HG02623 (cell line): Measurements from ENCODE around the gene UHRF1.
"Not testable (repeated sequence)": the region's sequence is repeated elsewhere in the genome, so short reads cannot be mapped to it uniquely, and the experiment has no call there.

Experiments used
- ATAC-seq: cut with Tn5 transposase; IDR thresholded peaks from one replicate; pipeline ENCODE4 v1.9.1; 2021; ENCODE audit warnings: moderate library complexity; ENCODE audit not compliant: unreplicated experiment

Gene UHRF1

GRCh38 chr19:4909156-4909896 is at the start of gene UHRF1:
Gene UHRF1 (plus strand): TSS chr19:4909501. CDS start chr19:4910886, 1,385 bp downstream.
- ATAC-seq, result peak; percentile 3

GRCh38 chr19:4859697-4860096 is 49.6 kb upstream of the UHRF1 start:
- no peak for ATAC-seq

- ATAC-seq, result no peak
Measured at GRCh38 chr19:4861147-4861546, 48.2 kb upstream of the UHRF1 start.

- ATAC-seq, result no peak
Measured at GRCh38 chr19:4866595-4867424, 42.5 kb upstream of the UHRF1 start.

GRCh38 chr19:4867534-4868285 is 41.6 kb upstream of the UHRF1 start, which contains the start of gene PLIN3:
Gene PLIN3 (minus strand): TSS chr19:4867667. CDS start chr19:4861394, 6,273 bp downstream.
- ATAC-seq, result peak; percentile 70

GRCh38 chr19:4868286-4868834 is 40.9 kb upstream of the UHRF1 start:
- no peak for ATAC-seq

- ATAC-seq, result no peak
Measured at GRCh38 chr19:4870025-4870700, 39.1 kb upstream of the UHRF1 start.

GRCh38 chr19:4871711-4872110 is 37.6 kb upstream of the UHRF1 start:
- no peak for ATAC-seq

- ATAC-seq, result no peak
Measured at GRCh38 chr19:4873930-4874329, 35.4 kb upstream of the UHRF1 start.

- no peak for ATAC-seq
Measured at GRCh38 chr19:4877753-4878490, 31.4 kb upstream of the UHRF1 start.

GRCh38 chr19:4878491-4878968 is 30.8 kb upstream of the UHRF1 start:
- no peak for ATAC-seq

- no peak for ATAC-seq
Measured at GRCh38 chr19:4879041-4879440, 30.3 kb upstream of the UHRF1 start.

GRCh38 chr19:4882874-4883273 is 26.4 kb upstream of the UHRF1 start:
- ATAC-seq, result not testable (repeated sequence)

- ATAC-seq, result not testable (repeated sequence)
Measured at GRCh38 chr19:4884993-4885392, 24.3 kb upstream of the UHRF1 start.

- not testable (repeated sequence) for ATAC-seq
Measured at GRCh38 chr19:4887803-4888202, 21.5 kb upstream of the UHRF1 start.

GRCh38 chr19:4889034-4889815 is 20.1 kb upstream of the UHRF1 start:
- no peak for ATAC-seq

GRCh38 chr19:4891066-4891465 is 18.2 kb upstream of the UHRF1 start:
- ATAC-seq, result no peak

- not testable (repeated sequence) for ATAC-seq
Measured at GRCh38 chr19:4892962-4893361, 16.3 kb upstream of the UHRF1 start.

GRCh38 chr19:4896372-4896771 is 12.9 kb upstream of the UHRF1 start:
- ATAC-seq, result no peak
